Measurements from ENCODE around the gene CTNND2.

Gene CTNND2

GRCh38 chr5:10985721-10986110 is 918.5 kb downstream of the CTNND2 start:
- DNase-seq (ENCODE audit: low spot score) = no peak
- H3K4me3 ChIP-seq = no peak overlapping the region
- TF ChIP-seq, protein P1, sequence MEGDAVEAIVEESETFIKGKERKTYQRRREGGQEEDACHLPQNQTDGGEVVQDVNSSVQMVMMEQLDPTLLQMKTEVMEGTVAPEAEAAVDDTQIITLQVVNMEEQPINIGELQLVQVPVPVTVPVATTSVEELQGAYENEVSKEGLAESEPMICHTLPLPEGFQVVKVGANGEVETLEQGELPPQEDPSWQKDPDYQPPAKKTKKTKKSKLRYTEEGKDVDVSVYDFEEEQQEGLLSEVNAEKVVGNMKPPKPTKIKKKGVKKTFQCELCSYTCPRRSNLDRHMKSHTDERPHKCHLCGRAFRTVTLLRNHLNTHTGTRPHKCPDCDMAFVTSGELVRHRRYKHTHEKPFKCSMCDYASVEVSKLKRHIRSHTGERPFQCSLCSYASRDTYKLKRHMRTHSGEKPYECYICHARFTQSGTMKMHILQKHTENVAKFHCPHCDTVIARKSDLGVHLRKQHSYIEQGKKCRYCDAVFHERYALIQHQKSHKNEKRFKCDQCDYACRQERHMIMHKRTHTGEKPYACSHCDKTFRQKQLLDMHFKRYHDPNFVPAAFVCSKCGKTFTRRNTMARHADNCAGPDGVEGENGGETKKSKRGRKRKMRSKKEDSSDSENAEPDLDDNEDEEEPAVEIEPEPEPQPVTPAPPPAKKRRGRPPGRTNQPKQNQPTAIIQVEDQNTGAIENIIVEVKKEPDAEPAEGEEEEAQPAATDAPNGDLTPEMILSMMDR (IDR thresholded peaks at IDR 0.05) = no peak
- H3K27ac ChIP-seq = no peak overlapping the region

- TF ChIP-seq, protein P1 (IDR thresholded peaks at IDR 0.05) = no peak
- H3K27ac ChIP-seq = no peak overlapping the region
- no peak overlapping the region for H3K4me3 ChIP-seq
- no peak for DNase-seq (ENCODE audit: low spot score)
These were observed 919.0 kb downstream of the CTNND2 start for GRCh38 chr5:10985091-10985720.

DNA sequence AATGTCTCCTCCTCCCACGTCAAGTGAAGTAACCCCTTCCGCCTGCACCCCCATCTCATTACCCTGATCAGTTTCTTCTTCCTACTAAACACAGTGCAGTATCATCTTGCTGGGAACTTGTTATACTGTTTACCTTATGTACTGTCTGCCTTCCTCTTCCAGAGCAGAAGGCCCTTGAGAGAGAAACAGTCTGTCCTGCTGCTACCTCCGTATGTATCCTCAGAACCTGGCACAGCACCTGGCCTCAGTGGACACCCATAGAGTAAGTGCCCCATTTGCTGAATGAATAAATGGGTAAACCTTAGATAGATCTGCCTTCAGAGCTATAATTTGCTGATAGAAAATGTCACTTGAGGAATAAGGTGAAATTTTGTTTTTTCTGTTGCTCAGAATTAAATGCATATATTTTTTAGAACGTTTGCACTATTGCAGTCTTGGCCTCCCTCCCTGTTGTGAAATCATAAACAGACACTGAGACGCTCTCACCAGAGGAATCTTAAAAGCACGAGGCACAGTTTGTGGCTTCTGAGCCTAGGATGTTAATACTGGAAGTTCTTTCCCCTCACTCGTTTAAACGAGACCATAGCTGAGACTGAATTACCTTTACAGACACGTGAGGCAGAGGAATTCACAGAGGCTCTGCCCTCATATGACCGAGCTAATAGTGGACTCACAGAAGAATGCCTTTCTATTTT is 920.1 kb downstream of the CTNND2 start:
- H3K27ac ChIP-seq = no peak overlapping the region
- DNase-seq (ENCODE audit: low spot score) = no peak
- TF ChIP-seq, protein P1 (IDR thresholded peaks at IDR 0.05) = no peak
- no peak overlapping the region for H3K4me3 ChIP-seq

- Histone ChIP-seq H3K27ac (no peak overlapping the region), H3K4me3 (no peak overlapping the region)
- no peak for DNase-seq (ENCODE audit: low spot score)
- TF ChIP-seq, protein P1 (IDR thresholded peaks at IDR 0.05) = no peak
These were observed 921.6 kb downstream of the CTNND2 start for GRCh38 chr5:10982626-10983025.

GRCh38 chr5:10981932-10982331 is 922.3 kb downstream of the CTNND2 start:
- TF ChIP-seq, protein P1 (IDR thresholded peaks at IDR 0.05) = no peak
- Histone ChIP-seq H3K4me3 (no peak overlapping the region), H3K27ac (no peak overlapping the region)
- no peak for DNase-seq (ENCODE audit: low spot score)

DNA sequence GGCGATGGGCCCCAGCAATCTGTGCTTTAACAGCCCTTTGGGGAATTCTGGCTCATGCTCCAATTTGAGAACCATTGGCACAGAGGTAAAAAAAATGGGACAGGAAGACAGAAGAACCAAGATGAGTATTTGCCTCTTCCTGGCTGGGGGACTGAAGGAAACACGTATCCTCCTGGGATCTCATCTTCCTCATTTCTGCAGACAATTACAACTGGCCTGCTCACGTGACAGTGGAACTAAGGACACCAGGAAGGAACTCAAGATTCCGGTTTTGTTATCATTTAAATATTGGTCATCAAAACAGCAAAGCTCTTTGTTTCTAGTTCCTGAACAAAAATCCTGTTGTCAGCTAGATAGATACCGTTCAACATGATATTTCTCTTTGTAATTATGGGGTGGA is 927.2 kb downstream of the CTNND2 start:
- TF ChIP-seq, protein P1 (IDR thresholded peaks at IDR 0.05) = no peak
- no peak for DNase-seq (ENCODE audit: low spot score)
- Histone ChIP-seq H3K4me3 (no peak overlapping the region), H3K27ac (no peak overlapping the region)

DNA sequence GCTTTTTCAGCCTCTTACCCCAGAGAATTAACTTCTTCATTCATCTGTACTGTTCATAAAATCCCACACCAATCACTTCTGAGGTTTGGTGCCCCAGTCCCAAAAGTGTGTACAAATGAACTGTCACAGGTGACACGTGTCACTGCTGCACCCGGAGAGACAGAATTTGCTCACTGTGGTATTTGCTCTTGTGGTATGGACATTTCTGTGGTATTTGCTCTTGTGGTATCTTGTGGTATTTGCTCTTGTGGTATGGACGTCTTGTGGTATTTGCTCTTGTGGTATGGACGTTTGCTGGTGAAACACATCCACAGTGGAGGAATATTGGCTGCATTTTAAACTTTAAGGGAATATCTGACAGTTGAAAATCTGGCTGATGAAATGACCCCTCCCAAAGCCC is 928.3 kb downstream of the CTNND2 start:
- TF ChIP-seq, protein P1 (IDR thresholded peaks at IDR 0.05) = no peak
- Histone ChIP-seq H3K27ac (no peak overlapping the region), H3K4me3 (no peak overlapping the region)
- no peak for DNase-seq (ENCODE audit: low spot score)

All from coronary artery (tissue), 2 donors.